Subcutaneous preadipocyte (primary cell): ENCODE results near the gene THBS1. TPM values are rescaled to one million over a fixed set of nuclear protein-coding genes. Genes with fewer than 3 reads are reported as not detected.

Source experiments
- total RNA-seq: library from RNA; depleted of rRNA; stranded (reverse); fragments of >200 nt; gene quantifications from 2 replicates; pipeline ENCODE4 v1.2.3, GENCODE V29; 2012

The THBS1 gene
- total RNA-seq, result 19.4 and 90.4 TPM in 2 replicates

DNA sequence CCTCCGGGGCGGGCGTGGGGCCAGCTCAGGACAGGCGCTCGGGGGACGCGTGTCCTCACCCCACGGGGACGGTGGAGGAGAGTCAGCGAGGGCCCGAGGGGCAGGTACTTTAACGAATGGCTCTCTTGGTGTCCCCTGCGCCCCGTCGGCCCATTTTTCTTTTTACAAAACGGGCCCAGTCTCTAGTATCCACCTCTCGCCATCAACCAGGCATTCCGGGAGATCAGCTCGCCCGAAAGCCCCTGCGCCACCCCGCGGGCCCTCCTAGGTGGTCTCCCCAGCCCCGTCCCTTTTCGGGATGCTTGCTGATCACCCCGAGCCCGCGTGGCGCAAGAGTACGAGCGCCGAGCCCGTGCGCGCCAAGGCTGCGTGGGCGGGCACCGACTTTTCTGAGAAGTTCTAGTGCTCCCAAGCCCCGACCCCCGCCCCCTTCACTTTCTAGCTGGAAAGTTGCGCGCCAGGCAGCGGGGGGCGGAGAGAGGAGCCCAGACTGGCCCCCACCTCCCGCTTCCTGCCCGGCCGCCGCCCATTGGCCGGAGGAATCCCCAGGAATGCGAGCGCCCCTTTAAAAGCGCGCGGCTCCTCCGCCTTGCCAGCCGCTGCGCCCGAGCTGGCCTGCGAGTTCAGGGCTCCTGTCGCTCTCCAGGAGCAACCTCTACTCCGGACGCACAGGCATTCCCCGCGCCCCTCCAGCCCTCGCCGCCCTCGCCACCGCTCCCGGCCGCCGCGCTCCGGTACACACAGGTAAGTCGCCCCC, at the start of gene THBS1:
TSS of gene THBS1 (plus strand) at position 595 of the 757 bp plus-strand sequence. CDS start 779 bp downstream, outside the sequence.

Other genes starting within 250 kb of the THBS1 start
- 0.98 and 1.1 TPM in 2 replicates for gene FSIP1, start 201.8 kb downstream of the THBS1 start, total RNA-seq